Peyer's patch (tissue), 4 donors: ENCODE results near the gene PCDHGC3. TPM values are rescaled to one million over a fixed set of nuclear protein-coding genes. Genes with fewer than 3 reads are reported as not detected.

Experiments used
- DNase-seq, 3 donors: peaks; one replicate each; pipeline ENCODE4 v3.0.0-alpha.2; 2017 to 2019
- H3K27ac ChIP-seq, 4 donors: fragments of 200-600 bp; sonication (generic); one replicate each; pipeline ENCODE4 v1.5.1; 2016 to 2019
- H3K27me3 ChIP-seq, 2 donors: fragments of 200-600 bp; sonication (generic); one replicate each; pipeline ENCODE4 v1.5.1; 2019
- H3K36me3 ChIP-seq, 3 donors: fragments of 200-600 bp; sonication (generic); one replicate each; pipeline ENCODE4 v1.5.1; 2016 to 2019
- H3K4me1 ChIP-seq, 4 donors: fragments of 200-600 bp; sonication (generic); one replicate each; pipeline ENCODE4 v1.5.1; 2016 to 2019
- H3K4me3 ChIP-seq, 4 donors: fragments of 200-600 bp; sonication (generic); 1 replicate in 3 of 4; 2 replicates in 1 of 4; pipeline ENCODE4 v1.5.1; 2016 to 2019; ENCODE audit warnings: mild to moderate bottlenecking in 1 of 4
- H3K9me3 ChIP-seq, 4 donors: fragments of 200-600 bp; sonication (generic); one replicate each; pipeline ENCODE4 v1.5.1; 2016 to 2019; ENCODE audit warnings: mild to moderate bottlenecking in 1 of 4
- CTCF ChIP-seq, 6 experiments: fragments of 450-650 bp in 4 of 6; fragments of 200-600 bp in 2 of 6; sonication (generic) in 1 of 6; IDR thresholded peaks; one replicate each; pipeline ENCODE4 v1.5.1; 2017 to 2019; ENCODE audit warnings: antibody characterized with exemption in 6 of 6, mild to moderate bottlenecking in 3 of 6, moderate library complexity in 1 of 6
- POLR2A ChIP-seq, 2 donors: fragments of 450-650 bp; IDR thresholded peaks; one replicate each; pipeline ENCODE4 v1.5.1; 2017; ENCODE audit warnings: antibody characterized with exemption in 2 of 2, mild to moderate bottlenecking in 2 of 2, moderate library complexity in 2 of 2
- total RNA-seq, 4 donors: library from RNA; depleted of rRNA; stranded (reverse); fragments of >200 nt; gene quantifications; one replicate each; pipeline ENCODE4 v1.1.0, GENCODE V29; 2016

The PCDHGC3 gene
- total RNA-seq, 4 donors from 2014 or later: 10.2 to 29.7 (median 16.7) TPM

GRCh38 chr5:141476132-141476911 lies 556 bp downstream of the PCDHGC3 start:
- H3K36me3 ChIP-seq: no peaks in the 10 kb centered on the region
- H3K4me1 ChIP-seq: peaks cover 0 to 23% (median 5%) of the 10 kb centered on the region in 4 donors
- DNase-seq: peak; percentile 18 to 68 (median 61)
- no peak for TF ChIP-seq CTCF (IDR thresholded peaks at IDR 0.05)
- no peak for TF ChIP-seq POLR2A (IDR thresholded peaks at IDR 0.05)
- H3K27me3 ChIP-seq: no peaks in the 10 kb centered on the region
- no peaks in the 10 kb centered on the region for H3K9me3 ChIP-seq
- peak overlapping the region; percentile 47 to 65 (median 54) for H3K4me3 ChIP-seq
- H3K27ac ChIP-seq: peak overlapping the region; percentile 56 to 79 (median 70)

- no peaks in the 10 kb centered on the region for H3K9me3 ChIP-seq
- peaks cover 0 to 23% (median 5%) of the 10 kb centered on the region in 4 donors for H3K4me1 ChIP-seq
- H3K27ac ChIP-seq: peak overlapping the region in 2 of 4 donors; percentile 78 to 79
- TF ChIP-seq POLR2A (IDR thresholded peaks at IDR 0.05) (no peak), CTCF (IDR thresholded peaks at IDR 0.05) (no peak)
- no peaks in the 10 kb centered on the region for H3K27me3 ChIP-seq
- no peaks in the 10 kb centered on the region for H3K36me3 ChIP-seq
- H3K4me3 ChIP-seq: peak overlapping the region; percentile 47 to 65 (median 54)
- DNase-seq: peak in 1 of 3 donors; percentile 44
Measured at GRCh38 chr5:141477044-141477575, 1.3 kb downstream of the PCDHGC3 start.

- Histone ChIP-seq H3K9me3 (no peaks in the 10 kb centered on the region), H3K36me3 (no peaks in the 10 kb centered on the region), H3K27me3 (no peaks in the 10 kb centered on the region), H3K4me1 (peaks cover 0 to 23% (median 5%) of the 10 kb centered on the region in 4 donors), H3K27ac (no peak overlapping the region), H3K4me3 (peak overlapping the region in 2 of 4 donors; percentile 61 to 65)
- DNase-seq: no peak
- no peak for TF ChIP-seq CTCF (IDR thresholded peaks at IDR 0.05)
- no peak for TF ChIP-seq POLR2A (IDR thresholded peaks at IDR 0.05)
Measured at GRCh38 chr5:141477815-141478214, 2.0 kb downstream of the PCDHGC3 start.

GRCh38 chr5:141478321-141478945 lies 2.7 kb downstream of the PCDHGC3 start:
- DNase-seq: peak in 2 of 3 donors; percentile 69 to 83

More at GRCh38 chr5:141478321-141478945, 2.7 kb downstream of the PCDHGC3 start:
- no peaks in the 10 kb centered on the region for H3K9me3 ChIP-seq
- H3K4me3 ChIP-seq: peak overlapping the region in 1 of 4 donors; percentile 61
- no peak overlapping the region for H3K27ac ChIP-seq
- TF ChIP-seq CTCF (IDR thresholded peaks at IDR 0.05): peak in 3 of 6 experiments; percentile 26 to 53 (median 37)
- TF ChIP-seq POLR2A (IDR thresholded peaks at IDR 0.05): no peak
- no peaks in the 10 kb centered on the region for H3K27me3 ChIP-seq
- no peaks in the 10 kb centered on the region for H3K36me3 ChIP-seq
- H3K4me1 ChIP-seq: peaks cover 0 to 23% (median 5%) of the 10 kb centered on the region in 4 donors
